A172 (cell line): ENCODE data around the gene GSAP. TPM values are rescaled to one million over a fixed set of nuclear protein-coding genes. Genes with fewer than 3 reads are reported as not detected.

Experiments
- DNase-seq: peaks from one replicate; pipeline ENCODE4 v3.0.0-alpha.2; 2015; ENCODE audit warnings: low spot score
- total RNA-seq: library from RNA; depleted of rRNA; stranded (reverse); fragments of >200 nt; shearing (Covaris generic); gene quantifications from 2 replicates; pipeline ENCODE4 v1.2.3, GENCODE V29; 2014

The GSAP gene
- total RNA-seq, 1 experiment from 2014 or later = 13.7 TPM

- DNase-seq = peak; percentile 41
Observed at GRCh38 chr7:77328669-77329068, 87.5 kb downstream of the GSAP start.

DNA sequence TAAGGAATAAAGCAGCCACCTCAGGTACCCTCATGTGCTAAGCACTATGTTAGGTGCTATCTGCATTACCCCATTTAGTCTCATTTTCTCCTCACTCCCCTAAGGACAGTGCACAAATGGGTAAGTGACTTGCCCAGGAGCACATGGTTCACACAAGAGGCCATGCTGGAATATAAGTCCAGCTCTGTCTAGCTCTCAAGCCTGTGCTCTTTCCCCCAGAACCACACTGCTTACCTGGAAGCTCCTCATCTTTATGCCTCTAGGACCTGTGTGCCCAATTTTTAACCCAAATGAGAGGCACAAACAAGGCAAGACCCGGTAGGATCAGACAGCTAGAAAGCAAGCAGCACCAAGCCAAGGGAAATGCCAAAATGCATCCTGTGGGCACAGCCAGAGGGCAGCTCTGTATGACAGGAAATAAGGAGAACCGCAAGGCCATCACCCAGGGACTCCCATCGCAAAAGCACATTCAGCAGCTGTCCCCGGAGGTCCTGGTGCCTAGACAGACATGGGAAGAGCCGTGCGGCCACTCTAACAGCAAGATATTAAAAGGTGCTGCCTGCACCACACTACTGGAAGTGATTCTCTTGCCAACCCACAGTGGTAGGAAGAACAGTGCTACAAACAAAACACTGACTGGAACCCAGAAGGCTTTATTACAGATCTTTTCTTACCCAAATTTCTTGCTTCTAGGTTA, 88.1 kb downstream of the GSAP start:
- DNase-seq = peak; percentile 75

- DNase-seq = no peak
Observed at GRCh38 chr7:77327067-77327931, 88.8 kb downstream of the GSAP start.

DNA sequence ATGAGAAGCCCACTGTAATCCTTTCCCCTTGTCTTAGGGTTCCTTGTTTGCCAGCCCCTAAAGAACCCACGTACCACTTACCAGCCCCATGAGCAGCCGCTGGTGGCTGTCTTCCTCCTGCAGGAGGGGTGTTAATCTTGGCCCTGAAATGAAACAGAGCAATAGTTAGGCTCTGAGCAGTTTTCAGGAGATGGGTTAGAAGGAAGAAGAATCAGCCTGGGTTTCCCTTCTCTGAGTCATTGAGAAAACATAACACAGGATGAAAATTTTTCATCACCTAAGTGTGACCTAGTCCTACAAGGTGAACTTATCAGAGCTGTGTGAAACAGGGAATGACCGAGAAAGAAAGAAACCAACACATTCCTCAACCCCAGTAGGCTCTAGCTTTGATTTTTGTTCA, 90.0 kb downstream of the GSAP start:
- peak; percentile 53 for DNase-seq

- no peak for DNase-seq
Observed at GRCh38 chr7:77321300-77321699, 94.8 kb downstream of the GSAP start.

DNA sequence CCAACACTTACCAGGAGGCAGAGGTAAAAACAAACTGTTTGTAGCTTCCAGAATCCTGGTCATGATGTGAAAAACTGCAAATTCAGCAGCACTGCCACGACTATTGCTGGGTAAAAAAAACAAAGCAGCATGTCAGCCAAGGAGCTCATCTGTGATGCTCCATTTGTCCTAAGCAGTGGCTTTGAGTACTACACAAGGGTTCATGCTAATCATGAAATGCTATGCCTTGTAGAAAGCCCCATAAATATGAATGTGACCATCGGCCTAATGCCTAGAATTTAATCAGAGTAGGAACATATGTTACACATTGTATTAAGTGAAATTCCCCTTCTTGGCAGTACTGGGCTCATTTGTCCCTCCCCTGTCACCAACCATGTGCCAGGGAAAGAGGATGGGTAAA, 95.4 kb downstream of the GSAP start:
- DNase-seq = no peak

DNA sequence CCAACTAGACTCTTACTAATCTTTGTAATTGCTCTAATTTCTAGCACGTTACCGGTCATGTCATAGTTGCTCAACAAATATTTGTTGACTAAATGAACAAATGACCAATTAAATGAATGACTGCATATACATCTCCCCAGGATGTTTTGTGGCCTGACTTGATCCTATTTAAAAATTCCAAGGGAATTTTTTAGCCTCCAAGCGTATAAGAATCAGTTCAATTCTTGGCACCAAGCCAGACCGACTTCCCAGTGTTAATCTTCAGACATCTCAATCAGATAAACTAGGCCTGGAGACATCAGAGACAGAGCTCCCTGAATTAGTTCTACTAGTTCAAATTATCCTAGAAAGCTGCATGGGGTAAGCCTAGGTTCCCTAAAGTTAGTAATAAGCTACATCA, 96.0 kb downstream of the GSAP start:
- no peak for DNase-seq

GRCh38 chr7:77318019-77318418, 98.1 kb downstream of the GSAP start:
- DNase-seq = no peak

GRCh38 chr7:77316219-77316978, 99.8 kb downstream of the GSAP start:
- no peak for DNase-seq

GRCh38 chr7:77315182-77315591, 101.0 kb downstream of the GSAP start:
- no peak for DNase-seq

GRCh38 chr7:77313876-77314480, 102.2 kb downstream of the GSAP start:
- DNase-seq = no peak

DNA sequence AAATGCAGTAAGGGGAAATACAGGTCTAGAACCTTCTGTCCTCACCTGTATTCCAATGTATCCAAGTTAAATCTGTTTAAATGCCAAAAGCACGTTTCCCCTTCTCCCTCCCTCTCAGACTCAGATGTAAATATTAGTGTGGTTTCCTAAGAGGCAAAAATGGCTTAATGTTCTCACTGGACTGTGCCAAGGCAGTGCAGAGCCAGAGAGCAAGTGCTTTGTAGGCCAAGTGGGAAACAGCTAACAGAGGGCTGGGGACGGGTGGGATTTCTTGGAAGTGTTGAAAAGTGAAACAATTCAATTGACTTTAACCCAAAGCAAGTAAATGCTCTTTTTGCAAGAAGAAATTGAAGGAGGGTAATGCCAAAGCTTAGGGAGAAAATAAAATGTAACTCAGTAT, 103.1 kb downstream of the GSAP start:
- no peak for DNase-seq

DNA sequence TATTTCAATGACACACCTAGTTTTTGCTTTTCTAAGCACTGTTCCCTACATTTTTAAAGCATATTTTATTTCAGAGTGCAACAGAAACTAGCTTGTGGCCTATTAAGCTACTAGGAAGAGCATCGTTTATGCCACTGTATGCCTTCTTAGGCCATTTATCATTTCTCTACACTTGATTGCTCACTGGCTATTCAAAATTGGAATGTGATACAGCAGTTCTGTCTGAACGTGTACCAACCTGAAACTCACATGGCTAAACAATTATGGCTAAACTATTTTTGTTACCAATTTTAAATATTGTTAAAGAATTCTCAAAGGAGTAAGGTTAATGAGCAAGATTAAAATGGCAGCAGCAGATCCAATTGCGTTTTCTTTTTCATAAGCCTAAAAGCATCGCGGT, 105.2 kb downstream of the GSAP start:
- no peak for DNase-seq

- no peak for DNase-seq
Observed at GRCh38 chr7:77309714-77310220, 106.4 kb downstream of the GSAP start.

- DNase-seq = no peak
Observed at GRCh38 chr7:77308792-77309191, 107.4 kb downstream of the GSAP start.

DNA sequence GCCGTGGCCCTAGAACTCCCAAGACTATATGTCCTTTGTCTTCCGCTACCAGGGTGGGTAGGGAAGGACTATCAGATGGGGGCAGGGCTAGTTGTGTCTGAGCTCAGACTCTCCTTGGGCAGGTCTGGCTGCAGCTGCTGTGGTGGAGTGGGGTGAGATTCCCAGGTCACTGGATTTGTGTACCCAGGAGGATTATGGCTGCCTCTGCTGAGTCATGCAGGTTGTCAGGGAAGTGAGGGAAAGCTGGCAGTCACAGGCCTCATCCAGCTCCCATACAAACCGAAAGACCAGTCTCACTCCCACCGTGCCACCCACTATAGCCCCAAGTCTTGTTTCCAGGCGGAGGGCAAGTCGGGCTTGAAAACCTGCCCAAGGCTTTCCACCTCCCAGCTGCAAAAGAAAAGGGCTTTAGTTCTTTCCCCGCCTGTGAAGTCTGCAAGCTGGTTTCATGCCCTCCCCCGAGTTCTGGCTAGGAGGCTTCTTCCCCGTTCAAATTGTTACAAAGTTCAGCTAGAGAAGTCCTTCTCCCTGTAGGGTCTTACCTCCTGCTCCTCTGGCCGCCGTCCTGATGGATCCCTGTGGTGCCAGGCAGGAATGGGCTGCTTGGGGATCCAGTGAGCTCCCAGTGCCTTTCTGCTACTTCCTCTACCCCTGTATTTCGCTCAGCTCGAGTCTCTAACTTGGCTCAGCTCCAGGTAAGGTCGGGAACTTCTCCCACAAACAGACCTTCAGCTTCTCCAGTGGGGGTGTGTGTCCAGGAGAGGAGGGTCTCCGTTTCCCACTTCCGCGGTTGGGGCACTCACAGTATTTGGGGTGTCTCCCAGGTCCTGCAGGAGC, 109.7 kb downstream of the GSAP start:
- no peak for DNase-seq

DNA sequence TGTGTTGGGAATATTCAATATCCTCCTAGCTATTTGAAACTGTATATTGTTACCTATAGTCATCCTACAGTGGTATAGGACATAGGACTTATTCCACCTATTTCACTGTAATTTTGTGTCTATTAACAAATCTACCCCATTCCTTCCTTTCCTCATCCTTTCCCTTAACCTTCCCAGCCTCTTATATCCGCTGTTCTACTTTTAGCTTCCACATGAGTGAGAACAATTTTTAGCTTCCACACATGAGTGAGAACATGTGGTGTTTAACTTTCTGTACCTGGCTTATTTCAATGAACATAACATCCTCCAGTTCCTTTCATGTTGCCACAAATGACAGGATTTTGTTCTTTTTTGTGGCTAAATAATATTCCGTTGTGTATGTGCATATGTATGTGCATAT, 120.6 kb downstream of the GSAP start:
- DNase-seq = no peak

DNA sequence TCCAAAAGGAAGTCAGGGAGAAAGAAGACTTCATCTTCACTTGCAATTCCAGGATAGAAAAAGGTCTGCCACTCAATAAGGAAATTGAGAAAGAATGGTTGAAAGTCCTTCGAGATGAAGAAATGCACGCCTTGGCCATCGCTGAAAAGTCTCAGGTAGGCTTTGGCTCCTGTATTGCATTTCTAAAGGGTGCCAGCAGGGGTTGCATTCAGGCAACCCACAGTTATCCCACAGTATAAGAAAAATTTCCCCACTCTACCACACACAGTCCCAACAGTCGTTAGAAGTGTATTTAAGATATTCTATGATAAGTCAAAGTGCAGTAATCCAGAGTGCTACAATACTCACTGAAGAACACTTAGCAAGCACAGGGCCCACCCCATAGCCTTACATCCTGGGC, 123.1 kb downstream of the GSAP start:
- no peak for DNase-seq

DNA sequence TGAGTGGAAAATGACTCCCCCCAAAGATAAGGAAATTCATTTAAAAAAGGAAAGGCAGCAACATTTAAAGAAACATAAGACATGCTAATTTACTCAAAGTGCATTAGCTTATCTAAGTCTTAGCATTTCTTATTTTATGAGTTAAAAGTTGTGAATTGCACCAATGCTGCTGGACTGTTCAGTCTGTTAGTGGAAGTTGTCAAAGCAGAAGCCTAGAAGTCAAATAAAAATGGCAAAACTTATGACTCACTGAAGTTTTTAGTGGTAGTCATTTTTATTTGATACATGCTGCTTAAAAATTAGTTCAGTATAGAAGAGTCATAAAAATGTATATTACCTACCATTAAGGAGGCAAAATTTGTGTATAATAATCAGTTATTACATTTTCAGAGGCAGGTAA, 125.7 kb downstream of the GSAP start:
- DNase-seq = no peak

DNA sequence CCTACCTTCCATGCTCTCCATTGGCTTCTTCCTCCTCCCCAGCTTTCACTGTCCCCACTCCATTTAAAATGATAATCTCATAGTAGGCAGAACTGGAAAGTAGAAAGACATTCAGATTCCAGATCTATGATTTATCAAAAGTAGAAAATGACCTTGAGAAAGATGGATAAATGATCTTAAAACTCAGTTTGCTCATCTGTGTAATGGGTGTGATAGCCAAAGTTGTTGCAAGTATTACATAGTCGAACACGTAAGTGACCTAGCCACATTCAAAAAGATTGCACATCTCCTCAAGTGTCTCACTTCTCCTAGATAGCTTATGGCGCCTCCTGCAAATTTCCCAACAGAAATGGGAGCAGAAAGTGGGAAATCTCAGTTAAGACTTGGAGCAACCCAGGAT, 126.8 kb downstream of the GSAP start:
- no peak for DNase-seq
